Measurements from ENCODE around the gene NR1D2. TPM values are rescaled to one million over a fixed set of nuclear protein-coding genes. Genes with fewer than 3 reads are reported as not detected.

The NR1D2 gene
- total RNA-seq, 1 experiment from 2014 or later = 18.4 TPM

GRCh38 chr3:23993556-23994243 is 48.6 kb downstream of the NR1D2 start (continued):
- TF ChIP-seq HMGXB4 (CRISPR knock-in tag; IDR thresholded peaks at IDR 0.05) (no peak), ATF2 (CRISPR knock-in tag; IDR thresholded peaks at IDR 0.05; ENCODE audit: borderline replicate concordance, low read depth) (no peak)

DNA sequence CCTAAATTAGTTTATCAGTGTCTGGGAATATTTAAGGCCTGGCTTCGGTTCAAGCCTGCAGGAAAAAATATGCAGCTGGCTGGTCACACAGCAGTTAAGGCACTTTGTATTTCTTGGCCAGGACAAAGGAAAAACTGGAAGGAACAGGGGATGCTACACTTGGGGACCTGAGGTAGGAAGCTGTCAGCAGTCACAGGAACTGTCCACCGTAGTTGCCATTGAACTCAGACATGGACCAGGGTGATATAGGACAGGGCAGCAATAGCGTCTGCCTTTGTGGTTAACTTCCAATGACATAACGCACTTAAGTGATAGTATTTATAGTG is 49.1 kb downstream of the NR1D2 start:
- Mint-ChIP-seq H3K27me3 (ENCODE audit: low read depth) (no peaks in the 10 kb centered on the region), H3K36me3 (no peaks in the 10 kb centered on the region), H3K4me3 (no peak overlapping the region), H3K9me3 (no peaks in the 10 kb centered on the region), H3K4me1 (peaks cover 9% of the 10 kb centered on the region), H3K27ac (no peak overlapping the region)
- CTCF ChIA-PET = interaction anchor here (1.6 kb wide), 1 partner anchor 106 kb away, joined by 5 read pairs; no protein-coding TSS in a partner anchor
- TF ChIP-seq NR1H2 (CRISPR knock-in tag; IDR thresholded peaks at IDR 0.05) = no peak
- no peak for TF ChIP-seq AFF4 (CRISPR knock-in tag; IDR thresholded peaks at IDR 0.05; ENCODE audit: borderline replicate concordance)
- TF ChIP-seq NR2C2 (CRISPR knock-in tag; IDR thresholded peaks at IDR 0.05) = no peak
- TF ChIP-seq FOXK1 (CRISPR knock-in tag; IDR thresholded peaks at IDR 0.05) = no peak
- ATAC-seq (no peak), DNase-seq (ENCODE audit: low spot score) (no peak)
- POLR2A ChIA-PET = no interaction called here

DNA sequence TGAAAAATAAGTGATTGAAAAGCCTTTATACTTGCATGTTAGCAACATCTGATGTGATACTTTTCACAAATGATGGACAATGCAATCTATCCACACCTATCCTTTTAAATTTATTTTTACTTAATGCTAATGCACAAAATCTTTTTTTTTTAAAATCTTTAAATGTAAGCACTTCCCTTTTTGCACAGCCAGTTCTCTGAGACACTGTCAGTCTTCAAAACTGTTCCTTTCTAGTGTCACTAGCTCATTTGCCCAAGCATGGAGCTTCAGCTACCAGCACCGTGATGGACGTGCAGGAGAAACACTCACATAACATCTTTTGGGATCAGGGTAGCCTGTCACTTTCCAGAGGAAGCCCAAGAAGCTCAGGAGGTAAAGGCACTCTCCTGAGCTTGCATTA is 50.1 kb downstream of the NR1D2 start:
- ATAC-seq = no peak
- Mint-ChIP-seq H3K4me3 (no peak overlapping the region), H3K4me1 (peaks cover 10% of the 10 kb centered on the region), H3K9me3 (no peaks in the 10 kb centered on the region), H3K36me3 (no peaks in the 10 kb centered on the region), H3K27me3 (ENCODE audit: low read depth) (no peaks in the 10 kb centered on the region), H3K27ac (no peak overlapping the region)
- ChIA-PET CTCF (interaction anchor here (0.6 to 1.6 kb wide), 2 partner anchors 12 to 107 kb away, joined by 4 to 5 read pairs; no protein-coding TSS in a partner anchor), POLR2A (no interaction called here)
- no peak for DNase-seq (ENCODE audit: low spot score)
- TF ChIP-seq EMX1 (CRISPR knock-in tag; IDR thresholded peaks at IDR 0.05) (no peak), GRHL2 (CRISPR knock-in tag; IDR thresholded peaks at IDR 0.05; ENCODE audit: insufficient replicate concordance, severe bottlenecking) (no peak), TCF7 (CRISPR knock-in tag; IDR thresholded peaks at IDR 0.05; ENCODE audit: low read depth) (no peak), ESRRA (CRISPR knock-in tag; IDR thresholded peaks at IDR 0.05; ENCODE audit: borderline replicate concordance) (no peak), OVOL2 (CRISPR knock-in tag; IDR thresholded peaks at IDR 0.05; ENCODE audit: borderline replicate concordance) (no peak), FOXP4 (CRISPR knock-in tag; IDR thresholded peaks at IDR 0.05) (no peak), KAT7 (CRISPR knock-in tag; IDR thresholded peaks at IDR 0.05; ENCODE audit: borderline replicate concordance) (no peak), CREB1 (CRISPR knock-in tag; IDR thresholded peaks at IDR 0.05) (no peak), E2F4 (CRISPR knock-in tag; IDR thresholded peaks at IDR 0.05; ENCODE audit: borderline replicate concordance, low read depth) (no peak), ATF6 (CRISPR knock-in tag; IDR thresholded peaks at IDR 0.05) (no peak), ZNF512 (CRISPR knock-in tag; IDR thresholded peaks at IDR 0.05; ENCODE audit: borderline replicate concordance) (no peak), MAX (CRISPR knock-in tag; IDR thresholded peaks at IDR 0.05) (no peak)

Data from WTC11 (cell line).